Naive thymus-derived CD4-positive, alpha-beta T cell (primary cell): ENCODE measurements around the gene RBFOX2. TPM values are rescaled to one million over a fixed set of nuclear protein-coding genes. Genes with fewer than 3 reads are reported as not detected.
A peak's percentile ranks its signal among the peaks of the same experiment; 100 is the strongest.

Source experiments
- ATAC-seq: fragments of 150-1000 bp; cut with Tn5 transposase; 2 replicates; pipeline ENCODE4 v1.10.0; 2021; ENCODE audit warnings: mild to moderate bottlenecking, moderate library complexity
- CTCF ChIA-PET: fragments of 350-600 bp; sonication (Branson Sonifier 250); formaldehyde crosslinking; loops from one replicate; lab custom pipeline; 2021; ENCODE audit warnings: antibody characterized with exemption; lab: Charles Lee
- POLR2A ChIA-PET: fragments of 350-600 bp; sonication (Branson Sonifier 250); formaldehyde crosslinking; loops from one replicate; lab custom pipeline; 2021; ENCODE audit warnings: antibody characterized with exemption, inconsistent platforms; lab: Charles Lee
- DNase-seq, 9 donors: peaks; one replicate each; pipeline versions ENCODE4 v3.0.0 to v3.0.0-alpha.2; 2020 to 2022; ENCODE audit warnings: mixed read lengths in 1 of 9
- H3K27ac ChIP-seq: one replicate; pipeline ENCODE4 v1.7.0; 2013; ENCODE audit warnings: mild to moderate bottlenecking, low read depth, low read length, moderate library complexity
- H3K27me3 ChIP-seq, 2 donors: one replicate each; pipeline ENCODE4 v1.7.0; 2013; ENCODE audit warnings: low read length in 2 of 2, mild to moderate bottlenecking in 2 of 2, moderate library complexity in 2 of 2; ENCODE audit not compliant: control insufficient read depth in 2 of 2, insufficient read depth in 2 of 2
- H3K36me3 ChIP-seq, 3 experiments: 1 replicate in 2 of 3; 2 replicates in 1 of 3; pipeline ENCODE4 v1.7.0; 2013; ENCODE audit warnings: low read length in 3 of 3, mild to moderate bottlenecking in 3 of 3, moderate library complexity in 1 of 3; ENCODE audit not compliant: insufficient read depth in 3 of 3, control insufficient read depth in 2 of 3
- H3K4me1 ChIP-seq, 2 donors: one replicate each; pipeline ENCODE4 v1.7.0; 2013; ENCODE audit warnings: low read length in 2 of 2, mild to moderate bottlenecking in 2 of 2, moderate library complexity in 1 of 2; ENCODE audit not compliant: control insufficient read depth in 2 of 2, insufficient read depth in 2 of 2
- H3K4me3 ChIP-seq: 2 replicates; pipeline ENCODE4 v1.7.0; 2013; ENCODE audit warnings: mild to moderate bottlenecking, low read length
- H3K9me3 ChIP-seq, 3 experiments: 1 replicate in 2 of 3; 2 replicates in 1 of 3; pipeline ENCODE4 v1.7.0; 2013; ENCODE audit warnings: low read length in 3 of 3; ENCODE audit not compliant: control insufficient read depth in 2 of 3
- H3K27ac Mint-ChIP-seq, 9 donors: one replicate each; pipeline ENCODE4 v1.8.0; 2020 to 2022; ENCODE audit warnings: mixed read lengths in 9 of 9, mild to moderate bottlenecking in 8 of 9, moderate library complexity in 5 of 9, inconsistent platforms in 2 of 9
- H3K27me3 Mint-ChIP-seq, 5 donors: one replicate each; pipeline ENCODE4 v1.8.0; 2021 to 2022; ENCODE audit warnings: mixed read lengths in 5 of 5, mild to moderate bottlenecking in 1 of 5
- H3K36me3 Mint-ChIP-seq, 5 donors: one replicate each; pipeline ENCODE4 v1.8.0; 2020 to 2022; ENCODE audit warnings: mixed read lengths in 5 of 5, mild to moderate bottlenecking in 3 of 5, inconsistent platforms in 1 of 5
- H3K4me1 Mint-ChIP-seq, 7 donors: one replicate each; pipeline ENCODE4 v1.8.0; 2020 to 2022; ENCODE audit warnings: mixed read lengths in 7 of 7, mild to moderate bottlenecking in 3 of 7, inconsistent platforms in 1 of 7
- H3K4me3 Mint-ChIP-seq, 10 donors: one replicate each; pipeline ENCODE4 v1.8.0; 2020 to 2022; ENCODE audit warnings: mild to moderate bottlenecking in 10 of 10, mixed read lengths in 10 of 10, moderate library complexity in 6 of 10, inconsistent platforms in 2 of 10
- H3K9me3 Mint-ChIP-seq, 11 donors: one replicate each; pipeline ENCODE4 v1.8.0; 2020 to 2022; ENCODE audit warnings: mixed read lengths in 11 of 11, mild to moderate bottlenecking in 4 of 11, inconsistent platforms in 1 of 11, moderate library complexity in 1 of 11
- intact Hi-C, 2 donors: fragments of 100-400 bp; cut with micrococcal nuclease; formaldehyde crosslinking; loops; one replicate each; pipeline ENCODE4 v1.15.1; 2023
- polyA plus RNA-seq, 2 donors: library from polyadenylated mRNA; unstranded; fragments of 300-500 nt; fragmentation: Illumina TruSeq; gene quantifications; one replicate each; pipeline ENCODE4 v1.2.3, GENCODE V29; 2021
- total RNA-seq, 6 experiments: library from RNA in 5 of 6; stranded (reverse) in 5 of 6; gene quantifications; 1 replicate in 5 of 6; 2 replicates in 1 of 6; pipeline ENCODE4 v1.2.3 and lab custom pipeline; 2021 to 2026

RBFOX2 gene
- total and polyA plus RNA-seq, 7 experiments from 2014 or later: 0.39 to 1.7 (median 1.1) TPM

- intact Hi-C loops: loop anchor here (10.0 kb wide), 1 partner anchor 218 kb away; no protein-coding TSS in a partner anchor
- ATAC-seq (no peak), DNase-seq (no peak)
- Histone ChIP-seq H3K27me3 (no peaks in the 10 kb centered on the region), H3K9me3 (no peaks in the 10 kb centered on the region), H3K27ac (no peak overlapping the region), H3K36me3 (no peaks in the 10 kb centered on the region), H3K4me1 (peaks cover 0 to 4% of the 10 kb centered on the region in 2 donors), H3K4me3 (no peak overlapping the region)
- Mint-ChIP-seq H3K9me3 (no peaks in the 10 kb centered on the region), H3K4me3 (no peak overlapping the region), H3K36me3 (no peaks in the 10 kb centered on the region), H3K27me3 (peaks cover 13 to 37% (median 24%) of the 10 kb centered on the region in 5 donors), H3K4me1 (peaks cover 0 to 15% (median 13%) of the 10 kb centered on the region in 7 donors), H3K27ac (no peak overlapping the region)
- CTCF ChIA-PET: no interaction called here
- POLR2A ChIA-PET: no interaction called here
These were observed 186.1 kb downstream of the RBFOX2 start for GRCh38 chr22:35842519-35842913.

- no peak overlapping the region for H3K4me3 ChIP-seq
- ATAC-seq (no peak), DNase-seq (no peak)
- no peaks in the 10 kb centered on the region for H3K9me3 Mint-ChIP-seq
- H3K27ac ChIP-seq: no peak overlapping the region
- no peak overlapping the region for H3K27ac Mint-ChIP-seq
- peaks cover 0 to 4% of the 10 kb centered on the region in 2 donors for H3K4me1 ChIP-seq
- intact Hi-C loops: loop anchor here (10.0 kb wide), 1 partner anchor 217 kb away; no protein-coding TSS in a partner anchor
- POLR2A ChIA-PET: interaction anchor here (0.7 to 0.8 kb wide), 2 partner anchors 11 to 584 kb away, joined by 3 read pairs; no protein-coding TSS in a partner anchor
- H3K27me3 Mint-ChIP-seq: peaks cover 13 to 40% (median 26%) of the 10 kb centered on the region in 5 donors
- H3K36me3 ChIP-seq: no peaks in the 10 kb centered on the region
- peaks cover 0 to 15% (median 13%) of the 10 kb centered on the region in 7 donors for H3K4me1 Mint-ChIP-seq
- CTCF ChIA-PET: no interaction called here
- H3K27me3 ChIP-seq: no peaks in the 10 kb centered on the region
- no peak overlapping the region for H3K4me3 Mint-ChIP-seq
- no peaks in the 10 kb centered on the region for H3K9me3 ChIP-seq
- no peaks in the 10 kb centered on the region for H3K36me3 Mint-ChIP-seq
These were observed 186.6 kb downstream of the RBFOX2 start for GRCh38 chr22:35841907-35842518.

DNA sequence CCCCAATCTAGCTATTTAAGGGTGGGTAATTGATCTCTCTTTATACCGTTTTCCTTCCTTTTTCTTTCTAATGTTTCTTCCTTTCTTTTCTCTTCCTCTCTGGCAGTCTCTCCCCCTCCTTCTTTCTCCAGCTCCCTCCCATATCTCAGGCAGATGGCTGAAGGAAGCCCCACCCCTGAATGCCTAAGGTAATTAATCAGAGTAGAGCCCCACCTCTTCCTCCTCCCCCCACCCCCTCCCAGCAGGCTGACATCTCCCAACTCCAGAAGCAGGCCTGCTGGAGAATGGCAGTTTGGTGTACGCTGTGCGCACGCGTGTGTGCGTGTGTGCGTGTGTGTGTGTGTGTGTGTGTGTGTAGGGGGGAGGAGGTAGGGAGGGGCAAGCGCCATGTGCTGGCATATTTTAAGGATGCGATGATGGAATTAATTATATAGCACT is 188.3 kb downstream of the RBFOX2 start:
- peak overlapping the region in 3 of 10 donors; percentile 21 to 28 (median 24) for H3K4me3 Mint-ChIP-seq

DNA sequence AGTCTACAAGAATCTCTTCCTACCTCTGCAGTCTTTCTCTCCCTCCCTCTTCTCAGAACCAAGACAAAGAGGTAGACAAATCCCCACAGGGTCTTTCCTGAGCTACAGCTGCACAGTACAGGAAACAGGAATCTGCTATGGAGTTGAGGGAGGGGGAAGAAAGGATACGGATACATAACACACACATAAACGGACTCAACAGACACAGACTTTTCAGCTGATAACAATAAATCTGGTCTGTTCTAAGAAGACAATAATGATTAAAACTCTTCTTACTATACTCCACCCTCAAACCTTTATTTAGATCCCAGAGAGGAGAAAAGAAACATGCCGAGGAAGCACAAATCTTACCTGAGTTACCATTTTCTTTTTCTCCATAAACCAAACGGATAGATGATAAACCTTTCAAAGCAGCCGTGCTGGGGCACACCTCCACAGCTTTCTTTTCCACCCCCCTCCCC is 188.8 kb downstream of the RBFOX2 start:
- Histone ChIP-seq H3K27me3 (no peaks in the 10 kb centered on the region), H3K4me1 (peaks cover 0 to 4% of the 10 kb centered on the region in 2 donors), H3K4me3 (no peak overlapping the region), H3K9me3 (no peaks in the 10 kb centered on the region), H3K36me3 (no peaks in the 10 kb centered on the region), H3K27ac (no peak overlapping the region)
- Mint-ChIP-seq H3K27me3 (peaks cover 13 to 40% (median 24%) of the 10 kb centered on the region in 5 donors), H3K27ac (no peak overlapping the region), H3K4me1 (peaks cover 0 to 8% (median 7%) of the 10 kb centered on the region in 7 donors), H3K36me3 (no peaks in the 10 kb centered on the region), H3K4me3 (peak overlapping the region in 3 of 10 donors; percentile 24 to 30 (median 28)), H3K9me3 (no peaks in the 10 kb centered on the region)
- ChIA-PET CTCF (interaction anchor here (0.5 kb wide), 1 partner anchor 9 kb away, joined by 3 read pairs; no protein-coding TSS in a partner anchor), POLR2A (no interaction called here)
- intact Hi-C loops: loop anchor here (10.0 kb wide), 1 partner anchor 215 kb away; no protein-coding TSS in a partner anchor
- ATAC-seq (no peak), DNase-seq (no peak)

More for the DNA sequence above, 188.3 kb downstream of the RBFOX2 start:
- ChIA-PET CTCF (interaction anchor here (0.5 kb wide), 1 partner anchor 9 kb away, joined by 3 read pairs; no protein-coding TSS in a partner anchor), POLR2A (no interaction called here)
- no peaks in the 10 kb centered on the region for H3K9me3 ChIP-seq
- Mint-ChIP-seq H3K36me3 (no peaks in the 10 kb centered on the region), H3K9me3 (no peaks in the 10 kb centered on the region), H3K4me1 (peaks cover 0 to 12% (median 10%) of the 10 kb centered on the region in 7 donors), H3K27me3 (peaks cover 13 to 41% (median 26%) of the 10 kb centered on the region in 5 donors), H3K27ac (no peak overlapping the region)
- peaks cover 0 to 4% of the 10 kb centered on the region in 2 donors for H3K4me1 ChIP-seq
- DNase-seq (peak in 1 of 9 donors; percentile 3), ATAC-seq (no peak)
- H3K4me3 ChIP-seq: no peak overlapping the region
- H3K27me3 ChIP-seq: no peaks in the 10 kb centered on the region
- no peaks in the 10 kb centered on the region for H3K36me3 ChIP-seq
- no peak overlapping the region for H3K27ac ChIP-seq
- intact Hi-C loops: loop anchor here (10.0 kb wide), 1 partner anchor 216 kb away; no protein-coding TSS in a partner anchor

DNA sequence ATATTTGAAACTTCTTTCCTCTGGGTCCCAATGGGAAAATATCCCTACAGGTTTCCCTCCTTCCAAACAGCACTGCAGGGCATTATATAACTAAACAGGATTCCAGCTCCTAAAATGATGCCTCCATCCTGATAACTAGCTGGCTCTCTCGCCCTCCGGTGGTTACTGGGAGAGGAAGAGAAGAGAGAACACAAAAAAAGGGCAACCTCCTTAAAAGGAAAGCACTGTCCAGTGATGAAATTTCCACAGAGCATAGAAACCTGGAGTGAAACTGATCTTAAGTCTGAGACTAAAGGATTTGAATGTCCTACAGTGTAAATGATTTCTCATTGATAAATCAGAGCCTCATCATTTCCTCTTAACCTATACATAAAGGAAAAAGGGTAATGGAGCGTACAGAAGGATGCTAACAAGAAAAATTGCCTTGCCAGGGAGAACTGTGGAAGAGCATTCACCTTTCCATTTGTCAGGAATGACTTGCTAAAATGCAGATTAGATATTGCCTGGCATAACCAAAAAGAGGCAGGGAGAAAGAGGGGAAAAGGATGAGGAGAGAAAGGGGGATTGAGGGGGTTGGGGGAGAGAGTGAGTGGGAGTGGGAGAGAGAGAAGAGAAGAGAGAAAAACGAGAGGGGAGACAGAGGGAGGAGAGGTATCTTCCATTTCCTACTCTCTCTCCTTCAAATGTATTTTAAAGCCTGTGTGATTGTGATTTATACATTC is 189.6 kb downstream of the RBFOX2 start:
- H3K9me3 Mint-ChIP-seq: no peaks in the 10 kb centered on the region
- H3K27ac Mint-ChIP-seq: no peak overlapping the region
- peaks cover 0 to 4% of the 10 kb centered on the region in 2 donors for H3K4me1 ChIP-seq
- CTCF ChIA-PET: no interaction called here
- no peaks in the 10 kb centered on the region for H3K27me3 ChIP-seq
- H3K4me3 ChIP-seq: no peak overlapping the region
- no peak for ATAC-seq
- H3K4me1 Mint-ChIP-seq: peaks cover 0 to 8% (median 7%) of the 10 kb centered on the region in 7 donors
- H3K36me3 ChIP-seq: no peaks in the 10 kb centered on the region
- intact Hi-C loops: no loop called here
- POLR2A ChIA-PET: no interaction called here
- H3K36me3 Mint-ChIP-seq: no peaks in the 10 kb centered on the region
- no peak for DNase-seq
- H3K27ac ChIP-seq: no peak overlapping the region
- H3K27me3 Mint-ChIP-seq: peaks cover 11 to 45% (median 31%) of the 10 kb centered on the region in 5 donors
- no peak overlapping the region for H3K4me3 Mint-ChIP-seq
- H3K9me3 ChIP-seq: no peaks in the 10 kb centered on the region

- Histone ChIP-seq H3K36me3 (no peaks in the 10 kb centered on the region), H3K9me3 (no peaks in the 10 kb centered on the region), H3K27ac (no peak overlapping the region), H3K4me1 (peaks cover 0 to 4% of the 10 kb centered on the region in 2 donors), H3K27me3 (no peaks in the 10 kb centered on the region), H3K4me3 (no peak overlapping the region)
- no peaks in the 10 kb centered on the region for H3K9me3 Mint-ChIP-seq
- no peaks in the 10 kb centered on the region for H3K36me3 Mint-ChIP-seq
- no peak overlapping the region for H3K4me3 Mint-ChIP-seq
- H3K27ac Mint-ChIP-seq: no peak overlapping the region
- peaks cover 7 to 43% (median 31%) of the 10 kb centered on the region in 5 donors for H3K27me3 Mint-ChIP-seq
- intact Hi-C loops: no loop called here
- ATAC-seq (no peak), DNase-seq (no peak)
- ChIA-PET CTCF (no interaction called here), POLR2A (interaction anchor here (0.6 kb wide), 1 partner anchor 11 kb away, joined by 3 read pairs; no protein-coding TSS in a partner anchor)
- peaks cover 0 to 8% (median 7%) of the 10 kb centered on the region in 7 donors for H3K4me1 Mint-ChIP-seq
These were observed 191.4 kb downstream of the RBFOX2 start for GRCh38 chr22:35837101-35837727.
